OCI-LY3 (cell line): Measurements from ENCODE around the gene PLA2G4D.

ENCODE experiments used
- H2AFZ ChIP-seq: fragments of 200-600, 300-600 bp; shearing (Covaris generic); 2 replicates; pipeline ENCODE4 v1.6.0; 2014; ENCODE audit warnings: antibody characterized with exemption, low read depth, low read length
- H3K27ac ChIP-seq: fragments of 200-600, 300-600 bp; sonication (generic); 2 replicates; pipeline ENCODE4 v1.5.1; 2014; ENCODE audit warnings: mild to moderate bottlenecking, low read length, moderate library complexity, mixed read lengths
- H3K27me3 ChIP-seq: fragments of 200-600, 300-600 bp; sonication (generic); 2 replicates; pipeline ENCODE4 v1.6.1; 2014; ENCODE audit warnings: low read depth, low read length, mixed read lengths
- H3K36me3 ChIP-seq: fragments of 200-600, 300-600 bp; sonication (generic); replicated peaks from 2 replicates; pipeline ENCODE3; 2014; ENCODE audit warnings: low read depth, low read length, mixed read lengths
- H3K4me1 ChIP-seq: fragments of 300-600, 200-600 bp; sonication (generic); 2 replicates; pipeline ENCODE4 v1.6.1; 2014; ENCODE audit warnings: low read length, mixed read lengths
- H3K4me2 ChIP-seq: fragments of 200-600, 300-600 bp; sonication (generic); 2 replicates; pipeline ENCODE4 v1.6.1; 2014; ENCODE audit warnings: low read length, mixed read lengths
- H3K4me3 ChIP-seq: fragments of 300-600, 200-600 bp; sonication (generic); 2 replicates; pipeline ENCODE4 v1.5.1; 2014; ENCODE audit warnings: antibody characterized with exemption, mild to moderate bottlenecking, low read length, moderate library complexity
- H3K79me2 ChIP-seq: fragments of 300-600, 200-600 bp; shearing (Covaris generic); 2 replicates; pipeline ENCODE4 v1.6.1; 2014; ENCODE audit warnings: mild to moderate bottlenecking, low read length, mixed read lengths
- H3K9ac ChIP-seq: fragments of 300-600, 200-600 bp; shearing (Covaris generic); 2 replicates; pipeline ENCODE4 v1.6.0; 2014; ENCODE audit warnings: mild to moderate bottlenecking, low read length, moderate library complexity
- H3K9me3 ChIP-seq: fragments of 200-600, 300-600 bp; shearing (Covaris generic); 2 replicates; pipeline ENCODE4 v1.6.1; 2014; ENCODE audit warnings: low read length, mixed read lengths; ENCODE audit not compliant: insufficient read depth
- H4K20me1 ChIP-seq: fragments of 200-600, 300-600 bp; sonication (generic); 2 replicates; pipeline ENCODE4 v1.6.1; 2016; ENCODE audit warnings: low read length, mixed read lengths; ENCODE audit not compliant: insufficient read depth
- EZH2phosphoT487 ChIP-seq: fragments of 200-600 bp; shearing (Covaris generic); IDR thresholded peaks from 2 replicates; pipeline ENCODE4 v1.6.1; 2018; ENCODE audit warnings: antibody characterized with exemption, mixed run types, low read depth
- TF ChIP-seq, protein P1 (sequence below): fragments of 200-600, 300-600 bp; sonication (generic); IDR thresholded peaks from 2 replicates; pipeline ENCODE4 v1.5.1; 2014; ENCODE audit warnings: antibody characterized with exemption, low read length, low read depth

The PLA2G4D gene

DNA sequence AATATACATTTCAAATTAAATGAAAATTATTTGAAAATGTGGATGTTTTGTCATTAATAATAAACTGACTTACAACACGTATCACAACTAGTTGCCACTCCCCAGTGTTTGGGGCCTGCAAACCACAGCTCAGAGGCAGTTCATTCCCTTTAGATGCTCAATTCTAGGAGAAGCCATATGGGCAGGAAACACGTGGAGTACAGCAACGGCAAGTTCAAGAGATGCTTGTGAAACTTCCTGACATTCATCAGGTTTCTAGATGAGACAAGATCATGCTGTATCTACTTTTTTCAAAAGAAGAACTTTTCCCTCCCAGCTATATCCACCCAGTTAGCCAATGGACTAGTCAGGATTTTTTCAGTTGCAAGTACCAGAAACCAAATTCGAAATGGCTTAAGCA, 17.6 kb upstream of the PLA2G4D start:
- Histone ChIP-seq H3K9ac (no peak overlapping the region), H4K20me1 (no peaks in the 10 kb centered on the region), H3K36me3 (no peaks in the 10 kb centered on the region), H3K4me2 (no peak overlapping the region), H3K27ac (no peak overlapping the region), H3K4me1 (peaks cover 18% of the 10 kb centered on the region), H3K79me2 (no peaks in the 10 kb centered on the region), H3K4me3 (no peak overlapping the region), H3K9me3 (no peaks in the 10 kb centered on the region), H2AFZ (no peak overlapping the region), H3K27me3 (peaks cover 21% of the 10 kb centered on the region; the same call in 1 of the 2 replicates)
- TF ChIP-seq, protein P1, sequence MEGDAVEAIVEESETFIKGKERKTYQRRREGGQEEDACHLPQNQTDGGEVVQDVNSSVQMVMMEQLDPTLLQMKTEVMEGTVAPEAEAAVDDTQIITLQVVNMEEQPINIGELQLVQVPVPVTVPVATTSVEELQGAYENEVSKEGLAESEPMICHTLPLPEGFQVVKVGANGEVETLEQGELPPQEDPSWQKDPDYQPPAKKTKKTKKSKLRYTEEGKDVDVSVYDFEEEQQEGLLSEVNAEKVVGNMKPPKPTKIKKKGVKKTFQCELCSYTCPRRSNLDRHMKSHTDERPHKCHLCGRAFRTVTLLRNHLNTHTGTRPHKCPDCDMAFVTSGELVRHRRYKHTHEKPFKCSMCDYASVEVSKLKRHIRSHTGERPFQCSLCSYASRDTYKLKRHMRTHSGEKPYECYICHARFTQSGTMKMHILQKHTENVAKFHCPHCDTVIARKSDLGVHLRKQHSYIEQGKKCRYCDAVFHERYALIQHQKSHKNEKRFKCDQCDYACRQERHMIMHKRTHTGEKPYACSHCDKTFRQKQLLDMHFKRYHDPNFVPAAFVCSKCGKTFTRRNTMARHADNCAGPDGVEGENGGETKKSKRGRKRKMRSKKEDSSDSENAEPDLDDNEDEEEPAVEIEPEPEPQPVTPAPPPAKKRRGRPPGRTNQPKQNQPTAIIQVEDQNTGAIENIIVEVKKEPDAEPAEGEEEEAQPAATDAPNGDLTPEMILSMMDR = no peak
- TF ChIP-seq EZH2phosphoT487 = no peak

DNA sequence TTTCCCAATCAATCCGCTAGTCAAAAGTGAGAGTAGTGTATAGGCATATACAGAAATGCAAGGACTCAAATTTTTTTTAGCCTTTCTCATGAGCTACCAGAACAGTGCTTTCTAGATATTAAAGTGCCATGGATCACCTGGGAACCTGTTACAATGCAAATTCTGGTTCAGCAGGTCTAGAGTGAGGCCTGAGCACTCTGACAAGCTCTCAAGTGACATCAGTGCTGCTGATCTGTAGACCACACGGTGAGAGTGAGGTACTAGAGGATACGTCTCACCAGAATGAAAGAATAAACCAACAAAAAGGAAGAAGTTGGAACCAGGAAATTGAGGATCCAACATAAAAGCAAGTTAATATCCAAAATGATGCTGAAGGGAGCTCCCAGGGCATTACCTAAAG, 16.0 kb upstream of the PLA2G4D start:
- H3K27ac ChIP-seq = no peak overlapping the region
- no peak overlapping the region for H3K4me3 ChIP-seq
- no peak overlapping the region for H3K9ac ChIP-seq
- TF ChIP-seq, protein P1 = no peak
- no peak for TF ChIP-seq EZH2phosphoT487
- no peaks in the 10 kb centered on the region for H3K36me3 ChIP-seq
- no peaks in the 10 kb centered on the region for H3K9me3 ChIP-seq
- peaks cover 28% of the 10 kb centered on the region for H3K4me1 ChIP-seq
- no peak overlapping the region for H2AFZ ChIP-seq
- H3K4me2 ChIP-seq = no peak overlapping the region
- H3K27me3 ChIP-seq = peaks cover 19% of the 10 kb centered on the region; the same call in 1 of the 2 replicates
- no peaks in the 10 kb centered on the region for H4K20me1 ChIP-seq
- no peaks in the 10 kb centered on the region for H3K79me2 ChIP-seq

DNA sequence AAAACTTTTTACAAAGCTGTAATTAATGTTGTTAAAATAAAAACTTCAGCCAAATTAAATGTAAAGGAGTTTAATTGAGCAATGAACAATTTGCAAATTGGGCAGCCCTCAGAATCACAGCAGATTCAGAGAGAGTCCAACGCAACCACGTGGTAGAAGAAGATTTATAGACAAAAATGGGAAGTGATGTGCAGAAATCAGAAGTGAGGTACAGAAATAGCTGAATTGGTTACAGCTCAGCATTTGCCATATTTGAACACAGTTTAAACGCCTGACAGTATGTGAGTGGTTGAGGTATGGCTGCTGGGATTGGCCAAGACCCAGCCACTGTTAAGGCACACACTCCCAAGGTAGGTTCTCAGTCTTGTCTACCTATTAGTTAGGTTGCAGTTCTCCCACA, 14.4 kb upstream of the PLA2G4D start:
- Histone ChIP-seq H2AFZ (no peak overlapping the region), H3K9ac (no peak overlapping the region), H3K36me3 (no peaks in the 10 kb centered on the region), H3K79me2 (no peaks in the 10 kb centered on the region), H3K27ac (no peak overlapping the region), H3K4me1 (peaks cover 28% of the 10 kb centered on the region), H3K4me3 (no peak overlapping the region), H3K27me3 (peaks cover 14% of the 10 kb centered on the region; the same call in 1 of the 2 replicates), H4K20me1 (no peaks in the 10 kb centered on the region), H3K9me3 (no peaks in the 10 kb centered on the region), H3K4me2 (peak overlapping the region; percentile 1; the same call in 1 of the 2 replicates)
- TF ChIP-seq EZH2phosphoT487 = no peak

DNA sequence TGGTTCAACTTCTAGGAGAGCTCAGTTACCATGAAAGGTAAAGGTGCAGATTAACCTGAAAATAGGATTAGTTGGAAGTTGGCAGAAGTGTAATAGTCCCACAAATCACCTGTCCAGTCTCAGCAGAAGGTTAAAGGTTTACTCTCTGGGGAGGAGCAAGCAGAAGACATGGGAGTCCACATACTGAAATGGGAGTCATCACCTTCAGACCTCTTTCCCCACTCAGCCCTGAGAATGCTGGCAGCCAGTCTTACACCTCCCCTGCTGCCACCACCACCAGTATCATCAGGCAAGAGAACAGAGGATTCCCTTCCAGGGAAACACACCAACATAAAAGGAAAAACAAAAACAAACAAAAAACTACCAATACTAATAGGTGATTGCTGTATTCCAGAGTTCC, 13.8 kb upstream of the PLA2G4D start:
- no peaks in the 10 kb centered on the region for H3K36me3 ChIP-seq
- H3K4me2 ChIP-seq = no peak overlapping the region
- peaks cover 28% of the 10 kb centered on the region for H3K4me1 ChIP-seq
- no peaks in the 10 kb centered on the region for H3K79me2 ChIP-seq
- no peaks in the 10 kb centered on the region for H4K20me1 ChIP-seq
- no peaks in the 10 kb centered on the region for H3K9me3 ChIP-seq
- H3K9ac ChIP-seq = no peak overlapping the region
- H3K27ac ChIP-seq = no peak overlapping the region
- H3K27me3 ChIP-seq = peaks cover 12% of the 10 kb centered on the region; the same call in 1 of the 2 replicates
- TF ChIP-seq EZH2phosphoT487 = no peak
- no peak overlapping the region for H3K4me3 ChIP-seq
- H2AFZ ChIP-seq = no peak overlapping the region

DNA sequence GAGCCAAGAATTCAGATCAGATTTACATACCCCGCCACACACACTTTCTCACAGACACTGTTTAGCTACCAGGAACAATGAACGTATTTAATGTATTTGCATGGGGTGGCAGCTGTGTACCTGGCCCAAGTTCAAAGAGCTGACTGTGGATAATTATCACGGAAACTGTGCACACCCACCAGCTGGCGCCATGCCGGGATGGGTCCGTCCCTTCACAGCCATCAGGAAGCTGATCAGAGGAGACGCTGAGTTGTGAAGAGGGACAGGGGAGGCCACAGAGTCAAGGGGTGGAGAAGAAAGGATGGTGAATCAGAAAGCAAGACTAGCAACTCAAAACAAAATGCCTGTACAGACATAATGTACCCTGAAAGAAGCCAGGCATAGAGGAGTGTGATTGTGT, 13.1 kb upstream of the PLA2G4D start:
- Histone ChIP-seq H3K27me3 (peaks cover 11% of the 10 kb centered on the region; the same call in 1 of the 2 replicates), H3K79me2 (no peaks in the 10 kb centered on the region), H3K4me2 (peak overlapping the region; percentile 67), H3K4me1 (peaks cover 28% of the 10 kb centered on the region), H3K36me3 (no peaks in the 10 kb centered on the region), H4K20me1 (no peaks in the 10 kb centered on the region), H3K27ac (no peak overlapping the region), H3K9me3 (no peaks in the 10 kb centered on the region), H3K4me3 (peak overlapping the region; percentile 55), H3K9ac (no peak overlapping the region), H2AFZ (peak overlapping the region; percentile 40)
- TF ChIP-seq, protein P1 = no peak
- no peak for TF ChIP-seq EZH2phosphoT487
